ENCODE data around the gene HES6.

Gene HES6

DNA sequence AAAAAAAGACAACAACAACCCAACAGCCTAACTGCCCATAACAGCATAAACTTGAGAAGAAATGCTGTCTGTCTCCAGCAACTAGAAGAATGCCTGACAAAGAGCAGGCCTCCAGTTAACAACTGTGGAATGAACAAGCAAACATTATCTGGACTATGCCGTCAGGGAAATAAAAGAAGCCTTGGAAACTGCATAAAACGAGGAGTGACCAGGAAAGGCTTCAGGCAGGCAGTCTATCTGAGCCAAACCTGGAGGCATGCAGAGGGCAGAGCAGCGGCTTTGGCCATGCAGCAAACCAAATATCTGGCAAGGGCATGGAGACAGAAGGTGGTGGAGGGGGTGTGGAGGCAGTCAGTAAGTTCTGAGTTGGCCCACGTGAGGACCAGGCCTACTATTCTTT, 11.1 kb downstream of the HES6 start:
- Histone ChIP-seq H3K9ac (ENCODE audit: low read length) (no peak overlapping the region), H3K4me3 (ENCODE audit: insufficient read depth, low read length, poor library complexity, severe bottlenecking) (no peak overlapping the region), H3K9me3 (ENCODE audit: insufficient read depth, low read length) (no peaks in the 10 kb centered on the region), H3K9me2 (replicated peaks; ENCODE audit: insufficient read depth, low read length) (no peaks in the 10 kb centered on the region), H3K27ac (ENCODE audit: low read depth, low read length) (no peak overlapping the region), H4K20me1 (ENCODE audit: low read depth, low read length) (no peaks in the 10 kb centered on the region), H3K36me3 (ENCODE audit: low read length) (no peaks in the 10 kb centered on the region), H3K4me2 (ENCODE audit: low read depth, low read length, poor library complexity, severe bottlenecking) (no peak overlapping the region), H3K79me2 (ENCODE audit: insufficient read depth, low read length) (no peaks in the 10 kb centered on the region), H3F3A (ENCODE audit: insufficient read depth) (no peaks in the 10 kb centered on the region), H2AFZ (ENCODE audit: low read depth, low read length, severe bottlenecking) (no peak overlapping the region), H3K27me3 (ENCODE audit: low read length) (no peaks in the 10 kb centered on the region)
- no peak for TF ChIP-seq EZH2phosphoT487 (conservative IDR thresholded peaks at IDR 0.05; ENCODE audit: low read length)
- TF ChIP-seq, protein P1, sequence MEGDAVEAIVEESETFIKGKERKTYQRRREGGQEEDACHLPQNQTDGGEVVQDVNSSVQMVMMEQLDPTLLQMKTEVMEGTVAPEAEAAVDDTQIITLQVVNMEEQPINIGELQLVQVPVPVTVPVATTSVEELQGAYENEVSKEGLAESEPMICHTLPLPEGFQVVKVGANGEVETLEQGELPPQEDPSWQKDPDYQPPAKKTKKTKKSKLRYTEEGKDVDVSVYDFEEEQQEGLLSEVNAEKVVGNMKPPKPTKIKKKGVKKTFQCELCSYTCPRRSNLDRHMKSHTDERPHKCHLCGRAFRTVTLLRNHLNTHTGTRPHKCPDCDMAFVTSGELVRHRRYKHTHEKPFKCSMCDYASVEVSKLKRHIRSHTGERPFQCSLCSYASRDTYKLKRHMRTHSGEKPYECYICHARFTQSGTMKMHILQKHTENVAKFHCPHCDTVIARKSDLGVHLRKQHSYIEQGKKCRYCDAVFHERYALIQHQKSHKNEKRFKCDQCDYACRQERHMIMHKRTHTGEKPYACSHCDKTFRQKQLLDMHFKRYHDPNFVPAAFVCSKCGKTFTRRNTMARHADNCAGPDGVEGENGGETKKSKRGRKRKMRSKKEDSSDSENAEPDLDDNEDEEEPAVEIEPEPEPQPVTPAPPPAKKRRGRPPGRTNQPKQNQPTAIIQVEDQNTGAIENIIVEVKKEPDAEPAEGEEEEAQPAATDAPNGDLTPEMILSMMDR (IDR thresholded peaks at IDR 0.05; ENCODE audit: insufficient read depth, low read length, poor library complexity, severe bottlenecking): no peak

DNA sequence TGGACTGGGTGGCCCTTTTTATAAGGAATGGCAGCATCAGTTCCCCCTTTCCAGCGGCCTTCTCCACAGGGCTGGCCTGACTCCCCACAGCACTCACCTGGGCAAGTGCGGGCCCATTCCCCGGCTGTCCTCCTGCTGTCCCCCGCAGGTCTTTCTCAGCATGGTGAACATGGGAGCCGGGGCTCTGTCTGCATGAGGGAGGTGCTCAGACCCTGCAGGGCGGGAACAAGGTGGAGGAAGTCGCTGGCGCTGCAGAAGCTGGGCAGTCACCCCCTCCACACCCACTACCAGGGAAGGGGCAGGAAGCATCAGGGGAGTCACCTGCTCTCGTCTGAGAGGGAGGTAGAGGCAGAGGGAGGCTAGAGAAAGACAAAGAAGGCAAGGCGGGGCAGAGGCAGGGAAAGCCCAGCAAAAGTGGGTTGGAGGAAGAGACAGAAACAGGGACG, 12.2 kb downstream of the HES6 start:
- H3K9me2 ChIP-seq (replicated peaks; ENCODE audit: insufficient read depth, low read length): no peaks in the 10 kb centered on the region
- no peaks in the 10 kb centered on the region for H3K9me3 ChIP-seq (ENCODE audit: insufficient read depth, low read length)
- H3K79me2 ChIP-seq (ENCODE audit: insufficient read depth, low read length): no peaks in the 10 kb centered on the region
- H3K27me3 ChIP-seq (ENCODE audit: low read length): no peaks in the 10 kb centered on the region
- H4K20me1 ChIP-seq (ENCODE audit: low read depth, low read length): no peaks in the 10 kb centered on the region
- no peak overlapping the region for H3K27ac ChIP-seq (ENCODE audit: low read depth, low read length)
- no peaks in the 10 kb centered on the region for H3F3A ChIP-seq (ENCODE audit: insufficient read depth)
- TF ChIP-seq, protein P1 (IDR thresholded peaks at IDR 0.05; ENCODE audit: insufficient read depth, low read length, poor library complexity, severe bottlenecking): no peak
- no peak for TF ChIP-seq EZH2phosphoT487 (conservative IDR thresholded peaks at IDR 0.05; ENCODE audit: low read length)
- H3K36me3 ChIP-seq (ENCODE audit: low read length): no peaks in the 10 kb centered on the region
- H3K4me3 ChIP-seq (ENCODE audit: insufficient read depth, low read length, poor library complexity, severe bottlenecking): no peak overlapping the region
- H3K4me2 ChIP-seq (ENCODE audit: low read depth, low read length, poor library complexity, severe bottlenecking): no peak overlapping the region
- H3K9ac ChIP-seq (ENCODE audit: low read length): no peak overlapping the region
- H2AFZ ChIP-seq (ENCODE audit: low read depth, low read length, severe bottlenecking): no peak overlapping the region

DNA sequence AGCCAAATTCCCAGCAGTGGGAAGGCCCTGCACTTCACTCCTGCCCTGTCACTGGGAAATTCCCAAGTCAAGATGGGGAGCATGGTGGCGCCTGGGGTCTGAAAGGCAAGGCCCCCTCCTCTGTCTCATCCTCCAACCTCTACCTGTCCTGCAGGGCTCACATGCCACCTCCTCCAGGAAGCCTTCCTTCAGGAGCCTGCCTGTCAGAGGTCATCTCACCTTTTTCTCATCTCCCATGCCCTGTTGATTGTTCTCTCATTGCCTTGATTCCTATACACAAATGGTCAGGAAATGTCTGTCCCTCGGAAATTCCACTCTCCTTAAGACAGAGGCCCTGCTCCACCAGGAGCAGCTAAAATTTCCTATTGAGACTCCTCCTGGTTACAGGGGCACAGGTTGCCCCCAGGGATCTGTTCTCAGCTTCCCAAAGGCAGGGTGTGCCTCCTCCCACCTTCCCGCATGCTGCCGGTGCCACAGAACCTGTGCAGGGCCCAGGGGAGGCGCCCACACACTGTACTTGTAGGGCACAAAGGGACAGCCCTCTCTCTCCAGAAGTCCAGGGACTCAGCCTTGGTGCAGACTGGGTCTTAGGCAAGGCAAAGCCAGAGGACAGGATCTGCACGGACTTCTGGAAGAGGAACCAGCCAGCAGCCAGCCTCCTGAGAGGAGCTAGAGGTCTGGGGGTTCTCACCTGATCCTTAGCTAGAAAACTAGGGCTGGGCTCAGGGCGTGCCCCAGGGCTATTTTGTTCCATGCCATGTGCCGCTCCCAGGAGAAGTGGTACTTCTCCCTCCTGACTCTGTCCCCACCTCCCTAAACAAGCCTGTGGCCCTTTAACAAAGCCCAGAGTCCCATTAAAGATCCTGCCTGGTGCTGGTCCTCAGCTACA, 12.9 kb downstream of the HES6 start:
- no peaks in the 10 kb centered on the region for H3K36me3 ChIP-seq (ENCODE audit: low read length)
- no peak overlapping the region for H3K27ac ChIP-seq (ENCODE audit: low read depth, low read length)
- H4K20me1 ChIP-seq (ENCODE audit: low read depth, low read length): no peaks in the 10 kb centered on the region
- no peaks in the 10 kb centered on the region for H3K9me3 ChIP-seq (ENCODE audit: insufficient read depth, low read length)
- H3K9me2 ChIP-seq (replicated peaks; ENCODE audit: insufficient read depth, low read length): no peaks in the 10 kb centered on the region
- H3F3A ChIP-seq (ENCODE audit: insufficient read depth): no peaks in the 10 kb centered on the region
- no peaks in the 10 kb centered on the region for H3K79me2 ChIP-seq (ENCODE audit: insufficient read depth, low read length)
- no peak overlapping the region for H3K4me2 ChIP-seq (ENCODE audit: low read depth, low read length, poor library complexity, severe bottlenecking)
- H3K4me3 ChIP-seq (ENCODE audit: insufficient read depth, low read length, poor library complexity, severe bottlenecking): no peak overlapping the region
- TF ChIP-seq, protein P1 (IDR thresholded peaks at IDR 0.05; ENCODE audit: insufficient read depth, low read length, poor library complexity, severe bottlenecking): no peak
- no peak for TF ChIP-seq EZH2phosphoT487 (conservative IDR thresholded peaks at IDR 0.05; ENCODE audit: low read length)
- H3K9ac ChIP-seq (ENCODE audit: low read length): no peak overlapping the region
- no peak overlapping the region for H2AFZ ChIP-seq (ENCODE audit: low read depth, low read length, severe bottlenecking)
- H3K27me3 ChIP-seq (ENCODE audit: low read length): no peaks in the 10 kb centered on the region
